ENCODE results near the gene TSHR. TPM values are rescaled to one million over a fixed set of nuclear protein-coding genes. Genes with fewer than 3 reads are reported as not detected.

TSHR gene
- total and polyA plus RNA-seq, 2 experiments from 2014 or later, result 0.59 to 0.78 TPM

DNA sequence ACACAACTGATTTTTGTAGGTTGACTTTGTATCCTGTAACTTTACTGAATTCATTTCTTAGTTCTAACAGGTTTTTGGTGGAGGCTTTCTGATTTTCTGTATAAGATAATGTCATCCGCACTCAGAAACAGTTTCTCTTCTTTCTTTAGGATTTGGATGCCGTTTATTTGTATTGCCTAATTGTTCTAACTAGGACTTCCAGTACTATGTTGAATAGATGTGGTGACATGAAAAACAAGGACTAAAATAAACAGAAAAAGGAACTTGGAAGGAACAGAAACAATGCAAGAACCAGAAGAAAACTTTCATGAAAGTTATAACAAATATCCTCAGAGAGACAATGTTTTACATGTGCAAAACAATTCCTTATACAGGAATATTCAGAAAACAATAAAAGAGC, 165.1 kb downstream of the TSHR start (continued):
- TF ChIP-seq, protein P1, sequence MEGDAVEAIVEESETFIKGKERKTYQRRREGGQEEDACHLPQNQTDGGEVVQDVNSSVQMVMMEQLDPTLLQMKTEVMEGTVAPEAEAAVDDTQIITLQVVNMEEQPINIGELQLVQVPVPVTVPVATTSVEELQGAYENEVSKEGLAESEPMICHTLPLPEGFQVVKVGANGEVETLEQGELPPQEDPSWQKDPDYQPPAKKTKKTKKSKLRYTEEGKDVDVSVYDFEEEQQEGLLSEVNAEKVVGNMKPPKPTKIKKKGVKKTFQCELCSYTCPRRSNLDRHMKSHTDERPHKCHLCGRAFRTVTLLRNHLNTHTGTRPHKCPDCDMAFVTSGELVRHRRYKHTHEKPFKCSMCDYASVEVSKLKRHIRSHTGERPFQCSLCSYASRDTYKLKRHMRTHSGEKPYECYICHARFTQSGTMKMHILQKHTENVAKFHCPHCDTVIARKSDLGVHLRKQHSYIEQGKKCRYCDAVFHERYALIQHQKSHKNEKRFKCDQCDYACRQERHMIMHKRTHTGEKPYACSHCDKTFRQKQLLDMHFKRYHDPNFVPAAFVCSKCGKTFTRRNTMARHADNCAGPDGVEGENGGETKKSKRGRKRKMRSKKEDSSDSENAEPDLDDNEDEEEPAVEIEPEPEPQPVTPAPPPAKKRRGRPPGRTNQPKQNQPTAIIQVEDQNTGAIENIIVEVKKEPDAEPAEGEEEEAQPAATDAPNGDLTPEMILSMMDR (conservative IDR thresholded peaks at IDR 0.05; ENCODE audit: low read depth in 2 of 2), result no peak
- no peak for TF ChIP-seq POLR2AphosphoS5 (IDR thresholded peaks at IDR 0.05; ENCODE audit: low read depth)
- TF ChIP-seq CREB1 (CRISPR knock-in tag; IDR thresholded peaks at IDR 0.05; ENCODE audit: low read depth), result no peak
- no peak for TF ChIP-seq ZNF114 (CRISPR knock-in tag; IDR thresholded peaks at IDR 0.05)
- TF ChIP-seq EZH2phosphoT487 (IDR thresholded peaks at IDR 0.05; ENCODE audit: unreplicated experiment), result no peak

DNA sequence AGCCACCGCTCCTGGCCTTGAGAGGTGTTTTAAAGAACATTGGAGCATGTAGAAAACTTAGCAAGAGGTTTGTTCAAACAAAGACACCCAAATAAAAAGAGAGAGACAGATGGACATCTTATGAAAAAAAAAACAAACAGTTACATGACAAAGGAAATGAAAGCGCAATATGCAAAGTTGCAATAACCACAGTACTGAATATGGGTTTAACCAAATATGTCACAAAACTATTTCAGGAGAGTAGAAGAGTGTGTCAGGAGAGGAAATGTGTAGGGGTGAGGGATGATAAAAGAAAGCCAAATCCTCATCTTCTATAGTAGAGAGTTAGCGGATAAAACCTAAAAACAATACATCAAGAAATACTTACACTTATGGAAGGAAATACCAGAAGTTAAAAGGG, 166.9 kb downstream of the TSHR start:
- Histone ChIP-seq H3K79me2 (replicated peaks; ENCODE audit: insufficient read depth) (no peaks in the 10 kb centered on the region), H3K4me3 (no peak overlapping the region), H2AFZ (no peak overlapping the region), H3K4me2 (no peak overlapping the region), H3F3A (replicated peaks; ENCODE audit: low read depth) (no peaks in the 10 kb centered on the region), H3K36me3 (ENCODE audit: insufficient read depth) (no peaks in the 10 kb centered on the region), H3K27ac (ENCODE audit: low read depth) (no peak overlapping the region), H4K20me1 (replicated peaks; ENCODE audit: insufficient read depth) (no peaks in the 10 kb centered on the region), H3K27me3 (ENCODE audit: insufficient read depth) (no peaks in the 10 kb centered on the region), H3K9me2 (ENCODE audit: insufficient read depth) (no peaks in the 10 kb centered on the region), H3K4me1 (ENCODE audit: insufficient read depth) (no peaks in the 10 kb centered on the region)
- no peak overlapping the region for H3K4me3 Mint-ChIP-seq
- H3K27ac Mint-ChIP-seq, result no peak overlapping the region
- no peak for ATAC-seq
- DNase-seq (ENCODE audit: low spot score), result no peak
- H3K27me3 Mint-ChIP-seq (ENCODE audit: insufficient read depth, low read depth, poor library complexity), result no peaks in the 10 kb centered on the region
- H3K36me3 Mint-ChIP-seq (ENCODE audit: low read depth), result no peaks in the 10 kb centered on the region
- peaks cover 3% of the 10 kb centered on the region; the same call in 1 of the 3 replicates for H3K9me3 Mint-ChIP-seq
- H3K4me1 Mint-ChIP-seq, result no peaks in the 10 kb centered on the region; the same call in 2 of the 3 replicates
- TF ChIP-seq, protein P2, sequence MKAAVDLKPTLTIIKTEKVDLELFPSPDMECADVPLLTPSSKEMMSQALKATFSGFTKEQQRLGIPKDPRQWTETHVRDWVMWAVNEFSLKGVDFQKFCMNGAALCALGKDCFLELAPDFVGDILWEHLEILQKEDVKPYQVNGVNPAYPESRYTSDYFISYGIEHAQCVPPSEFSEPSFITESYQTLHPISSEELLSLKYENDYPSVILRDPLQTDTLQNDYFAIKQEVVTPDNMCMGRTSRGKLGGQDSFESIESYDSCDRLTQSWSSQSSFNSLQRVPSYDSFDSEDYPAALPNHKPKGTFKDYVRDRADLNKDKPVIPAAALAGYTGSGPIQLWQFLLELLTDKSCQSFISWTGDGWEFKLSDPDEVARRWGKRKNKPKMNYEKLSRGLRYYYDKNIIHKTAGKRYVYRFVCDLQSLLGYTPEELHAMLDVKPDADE (IDR thresholded peaks at IDR 0.05), result no peak
- TF ChIP-seq POLR2AphosphoS5 (IDR thresholded peaks at IDR 0.05; ENCODE audit: low read depth) (no peak), EZH2phosphoT487 (IDR thresholded peaks at IDR 0.05; ENCODE audit: unreplicated experiment) (no peak), CREB1 (CRISPR knock-in tag; IDR thresholded peaks at IDR 0.05; ENCODE audit: low read depth) (no peak), JUNB (IDR thresholded peaks at IDR 0.05; ENCODE audit: unreplicated experiment) (no peak), ZNF114 (CRISPR knock-in tag; IDR thresholded peaks at IDR 0.05) (no peak), STAT1 (IDR thresholded peaks at IDR 0.05; ENCODE audit: unreplicated experiment) (no peak), NANOG (IDR thresholded peaks at IDR 0.05; ENCODE audit: borderline replicate concordance) (no peak), ZNF331 (CRISPR knock-in tag; IDR thresholded peaks at IDR 0.05; ENCODE audit: low read depth) (no peak), EZH2 (IDR thresholded peaks at IDR 0.05; ENCODE audit: low read depth, unreplicated experiment) (no peak)
- TF ChIP-seq, protein P1 (conservative IDR thresholded peaks at IDR 0.05; ENCODE audit: low read depth in 2 of 2), result no peak
- TF ChIP-seq, protein P3, sequence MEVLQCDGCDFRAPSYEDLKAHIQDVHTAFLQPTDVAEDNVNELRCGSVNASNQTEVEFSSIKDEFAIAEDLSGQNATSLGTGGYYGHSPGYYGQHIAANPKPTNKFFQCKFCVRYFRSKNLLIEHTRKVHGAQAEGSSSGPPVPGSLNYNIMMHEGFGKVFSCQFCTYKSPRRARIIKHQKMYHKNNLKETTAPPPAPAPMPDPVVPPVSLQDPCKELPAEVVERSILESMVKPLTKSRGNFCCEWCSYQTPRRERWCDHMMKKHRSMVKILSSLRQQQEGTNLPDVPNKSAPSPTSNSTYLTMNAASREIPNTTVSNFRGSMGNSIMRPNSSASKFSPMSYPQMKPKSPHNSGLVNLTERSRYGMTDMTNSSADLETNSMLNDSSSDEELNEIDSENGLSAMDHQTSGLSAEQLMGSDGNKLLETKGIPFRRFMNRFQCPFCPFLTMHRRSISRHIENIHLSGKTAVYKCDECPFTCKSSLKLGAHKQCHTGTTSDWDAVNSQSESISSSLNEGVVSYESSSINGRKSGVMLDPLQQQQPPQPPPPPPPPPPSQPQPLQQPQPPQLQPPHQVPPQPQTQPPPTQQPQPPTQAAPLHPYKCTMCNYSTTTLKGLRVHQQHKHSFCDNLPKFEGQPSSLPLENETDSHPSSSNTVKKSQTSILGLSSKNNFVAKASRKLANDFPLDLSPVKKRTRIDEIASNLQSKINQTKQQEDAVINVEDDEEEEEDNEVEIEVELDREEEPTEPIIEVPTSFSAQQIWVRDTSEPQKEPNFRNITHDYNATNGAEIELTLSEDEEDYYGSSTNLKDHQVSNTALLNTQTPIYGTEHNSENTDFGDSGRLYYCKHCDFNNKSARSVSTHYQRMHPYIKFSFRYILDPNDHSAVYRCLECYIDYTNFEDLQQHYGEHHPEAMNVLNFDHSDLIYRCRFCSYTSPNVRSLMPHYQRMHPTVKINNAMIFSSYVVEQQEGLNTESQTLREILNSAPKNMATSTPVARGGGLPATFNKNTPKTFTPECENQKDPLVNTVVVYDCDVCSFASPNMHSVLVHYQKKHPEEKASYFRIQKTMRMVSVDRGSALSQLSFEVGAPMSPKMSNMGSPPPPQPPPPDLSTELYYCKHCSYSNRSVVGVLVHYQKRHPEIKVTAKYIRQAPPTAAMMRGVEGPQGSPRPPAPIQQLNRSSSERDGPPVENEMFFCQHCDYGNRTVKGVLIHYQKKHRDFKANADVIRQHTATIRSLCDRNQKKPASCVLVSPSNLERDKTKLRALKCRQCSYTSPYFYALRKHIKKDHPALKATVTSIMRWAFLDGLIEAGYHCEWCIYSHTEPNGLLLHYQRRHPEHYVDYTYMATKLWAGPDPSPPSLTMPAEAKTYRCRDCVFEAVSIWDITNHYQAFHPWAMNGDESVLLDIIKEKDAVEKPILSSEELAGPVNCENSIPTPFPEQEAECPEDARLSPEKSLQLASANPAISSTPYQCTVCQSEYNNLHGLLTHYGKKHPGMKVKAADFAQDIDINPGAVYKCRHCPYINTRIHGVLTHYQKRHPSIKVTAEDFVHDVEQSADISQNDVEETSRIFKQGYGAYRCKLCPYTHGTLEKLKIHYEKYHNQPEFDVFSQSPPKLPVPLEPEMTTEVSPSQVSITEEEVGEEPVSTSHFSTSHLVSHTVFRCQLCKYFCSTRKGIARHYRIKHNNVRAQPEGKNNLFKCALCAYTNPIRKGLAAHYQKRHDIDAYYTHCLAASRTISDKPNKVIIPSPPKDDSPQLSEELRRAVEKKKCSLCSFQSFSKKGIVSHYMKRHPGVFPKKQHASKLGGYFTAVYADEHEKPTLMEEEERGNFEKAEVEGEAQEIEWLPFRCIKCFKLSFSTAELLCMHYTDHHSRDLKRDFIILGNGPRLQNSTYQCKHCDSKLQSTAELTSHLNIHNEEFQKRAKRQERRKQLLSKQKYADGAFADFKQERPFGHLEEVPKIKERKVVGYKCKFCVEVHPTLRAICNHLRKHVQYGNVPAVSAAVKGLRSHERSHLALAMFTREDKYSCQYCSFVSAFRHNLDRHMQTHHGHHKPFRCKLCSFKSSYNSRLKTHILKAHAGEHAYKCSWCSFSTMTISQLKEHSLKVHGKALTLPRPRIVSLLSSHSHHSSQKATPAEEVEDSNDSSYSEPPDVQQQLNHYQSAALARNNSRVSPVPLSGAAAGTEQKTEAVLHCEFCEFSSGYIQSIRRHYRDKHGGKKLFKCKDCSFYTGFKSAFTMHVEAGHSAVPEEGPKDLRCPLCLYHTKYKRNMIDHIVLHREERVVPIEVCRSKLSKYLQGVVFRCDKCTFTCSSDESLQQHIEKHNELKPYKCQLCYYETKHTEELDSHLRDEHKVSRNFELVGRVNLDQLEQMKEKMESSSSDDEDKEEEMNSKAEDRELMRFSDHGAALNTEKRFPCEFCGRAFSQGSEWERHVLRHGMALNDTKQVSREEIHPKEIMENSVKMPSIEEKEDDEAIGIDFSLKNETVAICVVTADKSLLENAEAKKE (CRISPR knock-in tag; IDR thresholded peaks at IDR 0.05), result no peak
